Activated CD8-positive, alpha-beta memory T cell treated with anti-CD3 and anti-CD28 coated beads for 1 hour (primary cell): ENCODE data around the gene SDK2.
"Not testable (repeated sequence)": the region's sequence is repeated elsewhere in the genome, so short reads cannot be mapped to it uniquely, and the experiment has no call there.

Experiments
- DNase-seq, 2 donors: peaks; one replicate each; pipeline ENCODE4 v3.0.0-alpha.2; 2020; ENCODE audit warnings: low read depth in 1 of 2; ENCODE audit errors: extremely low read depth in 1 of 2

The SDK2 gene

GRCh38 chr17:73336408-73337329, 307.6 kb downstream of the SDK2 start:
- no peak for DNase-seq

- DNase-seq: no peak
These were observed 308.4 kb downstream of the SDK2 start for GRCh38 chr17:73335591-73336407.

- no peak for DNase-seq
These were observed 309.3 kb downstream of the SDK2 start for GRCh38 chr17:73334771-73335513.

GRCh38 chr17:73333445-73333844, 310.8 kb downstream of the SDK2 start:
- DNase-seq: not testable (repeated sequence)

GRCh38 chr17:73331060-73331459, 313.2 kb downstream of the SDK2 start:
- DNase-seq: no peak

- no peak for DNase-seq
These were observed 316.6 kb downstream of the SDK2 start for GRCh38 chr17:73327676-73328075.

GRCh38 chr17:73325527-73325842, 318.8 kb downstream of the SDK2 start:
- DNase-seq: no peak

GRCh38 chr17:73324711-73325526, 319.3 kb downstream of the SDK2 start:
- no peak for DNase-seq

- no peak for DNase-seq
These were observed 320.1 kb downstream of the SDK2 start for GRCh38 chr17:73324160-73324475.

GRCh38 chr17:73323409-73324159, 320.7 kb downstream of the SDK2 start:
- no peak for DNase-seq

- no peak for DNase-seq
These were observed 323.5 kb downstream of the SDK2 start for GRCh38 chr17:73320601-73321264.

- DNase-seq: no peak
These were observed 324.5 kb downstream of the SDK2 start for GRCh38 chr17:73319766-73320165.

GRCh38 chr17:73318836-73319235, 325.4 kb downstream of the SDK2 start:
- DNase-seq: no peak

- no peak for DNase-seq
These were observed 325.8 kb downstream of the SDK2 start for GRCh38 chr17:73318427-73318813.

GRCh38 chr17:73317513-73318426, 326.5 kb downstream of the SDK2 start:
- no peak for DNase-seq

GRCh38 chr17:73316919-73317505, 327.2 kb downstream of the SDK2 start:
- DNase-seq: no peak

- DNase-seq: no peak
These were observed 328.8 kb downstream of the SDK2 start for GRCh38 chr17:73315471-73315870.

GRCh38 chr17:73313526-73314127, 330.6 kb downstream of the SDK2 start:
- no peak for DNase-seq
